Osteoblast (primary cell): ENCODE data around the gene GHRHR. TPM values are rescaled to one million over a fixed set of nuclear protein-coding genes. Genes with fewer than 3 reads are reported as not detected.

Experiments
- DNase-seq: peaks from one replicate; pipeline ENCODE4 v3.0.0; 2011; ENCODE audit warnings: low spot score, mixed read lengths; ENCODE audit not compliant: insufficient read length; ENCODE audit errors: missing footprints
- H2AFZ ChIP-seq: 2 replicates; pipeline ENCODE4 v1.6.0; 2011; ENCODE audit warnings: mild to moderate bottlenecking, low read length
- H3K27ac ChIP-seq: 2 replicates; pipeline ENCODE4 v1.5.1; 2011; ENCODE audit warnings: mild to moderate bottlenecking, low read depth, low read length, moderate library complexity
- H3K27me3 ChIP-seq: 2 replicates; pipeline ENCODE4 v1.6.0; 2012; ENCODE audit warnings: mild to moderate bottlenecking, control low read depth, inconsistent platforms, low read length, moderate library complexity; ENCODE audit not compliant: insufficient read depth
- H3K36me3 ChIP-seq: 2 replicates; pipeline ENCODE4 v1.5.1; 2011; ENCODE audit warnings: mild to moderate bottlenecking, low read length, control low read depth, moderate library complexity; ENCODE audit not compliant: insufficient read depth
- H3K4me1 ChIP-seq: 2 replicates; pipeline ENCODE4 v1.5.1; 2011; ENCODE audit warnings: mild to moderate bottlenecking, low read length, control low read depth, moderate library complexity; ENCODE audit not compliant: insufficient read depth
- H3K4me2 ChIP-seq: 2 replicates; pipeline ENCODE4 v1.6.0; 2011; ENCODE audit warnings: mild to moderate bottlenecking, low read length; ENCODE audit not compliant: insufficient read depth
- H3K4me3 ChIP-seq: fragments of 200-600 bp; sonication (generic); 3 replicates; pipeline ENCODE4 v1.5.1; 2012; ENCODE audit warnings: mild to moderate bottlenecking, low read length, inconsistent platforms; ENCODE audit not compliant: insufficient read depth
- H3K79me2 ChIP-seq: 2 replicates; pipeline ENCODE4 v1.6.0; 2012; ENCODE audit warnings: mild to moderate bottlenecking, low read length, control low read depth, inconsistent platforms; ENCODE audit not compliant: insufficient read depth
- H3K9me3 ChIP-seq: 2 replicates; pipeline ENCODE4 v1.5.1; 2011; ENCODE audit warnings: low read depth, low read length, control low read depth
- H4K20me1 ChIP-seq: 2 replicates; pipeline ENCODE4 v1.6.0; 2012; ENCODE audit warnings: mild to moderate bottlenecking, low read length, control low read depth; ENCODE audit not compliant: insufficient read depth
- total RNA-seq: library from RNA; depleted of rRNA; stranded (reverse); fragments of >200 nt; gene quantifications from 2 replicates; pipeline ENCODE4 v1.2.3, GENCODE V29; 2012
- TF ChIP-seq, protein P1 (sequence below): IDR thresholded peaks from 2 replicates; pipeline ENCODE4 v1.5.1; 2011; ENCODE audit warnings: mild to moderate bottlenecking, low read depth, low read length, moderate library complexity; ENCODE audit errors: extremely low read depth

Gene GHRHR
- total RNA-seq, 1 donor = not detected

DNA sequence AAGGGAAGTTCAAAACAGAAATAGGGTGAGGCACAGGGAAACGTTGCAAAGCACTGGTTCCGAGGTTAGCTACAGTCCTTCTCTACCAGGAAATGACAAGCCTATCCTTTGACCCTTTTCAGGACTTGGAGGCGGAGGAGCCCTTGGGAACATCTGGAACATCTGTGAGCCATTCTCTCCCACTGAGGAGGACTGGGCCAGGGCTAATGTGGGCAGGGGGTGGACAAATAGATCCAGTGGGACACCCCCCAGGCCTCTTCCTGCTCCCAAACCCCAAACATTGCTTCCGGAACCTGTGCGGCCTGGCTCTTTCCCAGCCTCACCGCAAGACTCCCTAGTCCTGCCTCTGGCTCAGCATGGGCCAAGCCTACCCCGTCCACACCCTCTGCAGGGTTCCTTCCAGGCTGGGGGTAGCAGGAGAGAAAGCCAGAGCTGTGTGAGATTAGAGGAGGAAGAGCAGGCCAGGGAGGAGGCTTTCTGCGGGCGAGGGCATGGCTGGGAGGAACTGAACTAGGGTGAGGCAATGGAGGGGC is 36.5 kb downstream of the GHRHR start:
- no peak overlapping the region for H3K27ac ChIP-seq

DNA sequence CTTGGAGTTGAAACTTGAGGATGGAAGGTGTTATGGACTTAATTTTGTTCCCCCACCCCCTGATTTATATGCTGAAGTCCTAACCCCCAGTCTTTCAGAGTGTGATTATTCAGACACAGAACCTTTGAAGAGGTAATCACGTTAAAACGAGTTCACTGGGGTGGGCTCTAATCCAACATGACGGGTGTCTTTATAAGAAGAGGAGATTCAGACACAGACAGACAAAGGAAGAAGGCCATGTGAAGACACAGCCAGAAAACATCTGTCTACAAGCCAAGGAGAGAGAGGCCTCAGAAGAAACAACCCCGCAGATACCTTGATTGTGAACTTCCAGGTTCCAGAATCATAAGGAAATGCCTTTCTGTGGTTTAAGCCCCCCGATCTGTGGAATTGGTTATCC is 37.0 kb downstream of the GHRHR start:
- DNase-seq = no peak
- H3K9me3 ChIP-seq = no peaks in the 10 kb centered on the region
- H4K20me1 ChIP-seq = no peaks in the 10 kb centered on the region
- H3K27ac ChIP-seq = no peak overlapping the region
- no peak overlapping the region for H3K4me2 ChIP-seq
- H2AFZ ChIP-seq = no peak overlapping the region
- H3K36me3 ChIP-seq = no peaks in the 10 kb centered on the region
- TF ChIP-seq, protein P1, sequence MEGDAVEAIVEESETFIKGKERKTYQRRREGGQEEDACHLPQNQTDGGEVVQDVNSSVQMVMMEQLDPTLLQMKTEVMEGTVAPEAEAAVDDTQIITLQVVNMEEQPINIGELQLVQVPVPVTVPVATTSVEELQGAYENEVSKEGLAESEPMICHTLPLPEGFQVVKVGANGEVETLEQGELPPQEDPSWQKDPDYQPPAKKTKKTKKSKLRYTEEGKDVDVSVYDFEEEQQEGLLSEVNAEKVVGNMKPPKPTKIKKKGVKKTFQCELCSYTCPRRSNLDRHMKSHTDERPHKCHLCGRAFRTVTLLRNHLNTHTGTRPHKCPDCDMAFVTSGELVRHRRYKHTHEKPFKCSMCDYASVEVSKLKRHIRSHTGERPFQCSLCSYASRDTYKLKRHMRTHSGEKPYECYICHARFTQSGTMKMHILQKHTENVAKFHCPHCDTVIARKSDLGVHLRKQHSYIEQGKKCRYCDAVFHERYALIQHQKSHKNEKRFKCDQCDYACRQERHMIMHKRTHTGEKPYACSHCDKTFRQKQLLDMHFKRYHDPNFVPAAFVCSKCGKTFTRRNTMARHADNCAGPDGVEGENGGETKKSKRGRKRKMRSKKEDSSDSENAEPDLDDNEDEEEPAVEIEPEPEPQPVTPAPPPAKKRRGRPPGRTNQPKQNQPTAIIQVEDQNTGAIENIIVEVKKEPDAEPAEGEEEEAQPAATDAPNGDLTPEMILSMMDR = no peak
- no peak overlapping the region for H3K4me3 ChIP-seq
- H3K27me3 ChIP-seq = no peaks in the 10 kb centered on the region
- H3K79me2 ChIP-seq = no peaks in the 10 kb centered on the region
- H3K4me1 ChIP-seq = no peaks in the 10 kb centered on the region

More for the DNA sequence above, 36.5 kb downstream of the GHRHR start:
- H4K20me1 ChIP-seq = no peaks in the 10 kb centered on the region
- H2AFZ ChIP-seq = no peak overlapping the region
- H3K9me3 ChIP-seq = no peaks in the 10 kb centered on the region
- TF ChIP-seq, protein P1 = no peak
- H3K4me2 ChIP-seq = no peak overlapping the region
- H3K4me3 ChIP-seq = no peak overlapping the region
- no peaks in the 10 kb centered on the region for H3K27me3 ChIP-seq
- no peaks in the 10 kb centered on the region for H3K36me3 ChIP-seq
- H3K79me2 ChIP-seq = no peaks in the 10 kb centered on the region
- no peaks in the 10 kb centered on the region for H3K4me1 ChIP-seq
- DNase-seq = no peak

DNA sequence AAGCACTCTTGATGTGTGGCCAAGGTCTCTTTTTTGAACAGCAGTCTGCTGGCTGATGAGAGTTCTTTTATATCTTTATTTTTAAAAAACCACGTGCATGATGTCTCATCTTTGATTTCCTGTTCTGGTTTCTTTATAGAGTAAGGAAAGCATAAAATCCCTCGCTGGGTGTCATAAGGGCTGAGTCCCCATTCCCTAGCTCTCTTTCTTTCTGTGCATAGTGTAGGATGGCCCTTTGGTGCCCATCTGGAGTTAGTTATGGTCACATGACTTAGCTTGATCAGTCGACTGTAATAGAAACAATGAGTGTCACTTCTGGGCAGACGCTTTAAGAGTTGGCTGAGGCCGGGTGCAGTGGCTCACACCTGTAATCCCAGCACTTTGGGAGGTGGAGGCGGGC is 38.5 kb downstream of the GHRHR start:
- Histone ChIP-seq H3K27ac (no peak overlapping the region), H3K27me3 (no peaks in the 10 kb centered on the region), H3K4me2 (no peak overlapping the region), H3K79me2 (no peaks in the 10 kb centered on the region), H4K20me1 (no peaks in the 10 kb centered on the region), H2AFZ (no peak overlapping the region), H3K4me1 (no peaks in the 10 kb centered on the region), H3K4me3 (no peak overlapping the region), H3K9me3 (no peaks in the 10 kb centered on the region), H3K36me3 (no peaks in the 10 kb centered on the region)
- DNase-seq = no peak
- TF ChIP-seq, protein P1 = no peak

DNA sequence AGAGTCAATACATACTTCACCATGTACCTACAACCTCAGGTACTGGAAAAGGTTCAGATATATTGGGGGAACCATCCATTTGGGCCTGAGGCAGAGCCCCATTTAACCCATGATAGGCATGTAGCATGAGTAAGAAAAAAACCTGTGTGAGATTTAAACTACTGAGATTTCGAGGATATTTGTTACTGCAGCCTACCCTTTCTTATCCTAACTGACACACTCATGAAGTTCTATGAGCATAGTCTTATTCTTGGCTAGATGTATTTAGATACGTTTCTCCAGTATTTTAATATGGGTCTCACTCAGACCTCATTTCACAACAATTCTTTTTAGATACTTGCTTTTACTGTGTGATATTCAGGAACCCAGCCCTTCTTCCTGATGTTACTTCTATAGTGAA is 39.3 kb downstream of the GHRHR start:
- no peak for DNase-seq
- Histone ChIP-seq H3K9me3 (no peaks in the 10 kb centered on the region), H3K4me3 (no peak overlapping the region), H3K27ac (no peak overlapping the region), H4K20me1 (no peaks in the 10 kb centered on the region), H3K4me1 (no peaks in the 10 kb centered on the region), H3K79me2 (no peaks in the 10 kb centered on the region), H3K36me3 (no peaks in the 10 kb centered on the region), H2AFZ (no peak overlapping the region), H3K4me2 (no peak overlapping the region), H3K27me3 (peaks cover 7% of the 10 kb centered on the region)
- TF ChIP-seq, protein P1 = no peak
